BJ (cell line): ENCODE measurements around the gene BMP8B. TPM values are rescaled to one million over a fixed set of nuclear protein-coding genes. Genes with fewer than 3 reads are reported as not detected.

Experiments
- CTCF ChIA-PET: fragments of 350-600 bp; formaldehyde crosslinking; extraction: SDS; loops from one replicate; lab custom pipeline; 2021; ENCODE audit warnings: antibody characterized with exemption, inconsistent platforms; lab: Yijun Ruan, JAX
- POLR2A ChIA-PET: fragments of 300-600 bp; sonication (Branson Sonifier 250); formaldehyde crosslinking; extraction: SDS; loops from one replicate; lab custom pipeline; 2021; ENCODE audit warnings: antibody characterized with exemption; lab: Charles Lee
- DNase-seq: peaks from one replicate; pipeline ENCODE4 v3.0.0-alpha.2; 2011; ENCODE audit warnings: low read depth
- H3K27me3 ChIP-seq: 2 replicates; pipeline ENCODE4 v1.6.0; 2011; ENCODE audit warnings: low read length; ENCODE audit not compliant: control insufficient read depth, insufficient read depth
- H3K36me3 ChIP-seq: 2 replicates; pipeline ENCODE4 v1.5.1; 2011; ENCODE audit warnings: low read length; ENCODE audit not compliant: control insufficient read depth, insufficient read depth
- H3K4me3 ChIP-seq: 2 replicates; pipeline ENCODE4 v1.5.1; 2011; ENCODE audit warnings: low read depth, mild to moderate bottlenecking, control low read depth, low read length
- CTCF ChIP-seq: IDR thresholded peaks from 2 replicates; pipeline ENCODE4 v1.5.1; 2011; ENCODE audit warnings: low read depth, mild to moderate bottlenecking, control low read depth, inconsistent platforms, low read length, moderate library complexity; ENCODE audit not compliant: insufficient read depth
- polyA plus RNA-seq: library from polyadenylated mRNA; depleted of rRNA; stranded (reverse); fragments of >200 nt; gene quantifications from 2 replicates; pipeline ENCODE4 v1.2.3, GENCODE V29; 2011

BMP8B gene
- polyA plus RNA-seq, 1 experiment, result 0.01 TPM

DNA sequence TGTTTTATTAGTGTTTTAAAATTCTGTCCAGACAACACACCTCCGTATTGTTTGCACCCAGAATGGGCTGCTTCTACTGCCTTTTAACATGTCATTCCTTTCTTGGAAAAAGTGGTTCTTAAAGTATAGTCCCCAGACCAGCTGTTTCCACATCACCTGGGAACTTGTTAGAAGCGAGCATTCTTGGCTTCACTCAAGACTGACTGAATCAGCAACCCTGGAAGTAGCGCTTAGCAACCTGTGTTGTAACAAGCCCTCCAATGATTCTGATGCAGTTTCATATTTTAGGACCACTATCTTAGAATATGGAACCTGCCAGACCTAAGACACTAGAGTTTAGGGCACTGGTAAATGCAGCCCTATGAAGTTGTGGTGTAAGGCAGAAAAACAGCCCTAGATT lies 55.9 kb downstream of the BMP8B start:
- POLR2A ChIA-PET, result no interaction called here
- DNase-seq, result no peak

DNA sequence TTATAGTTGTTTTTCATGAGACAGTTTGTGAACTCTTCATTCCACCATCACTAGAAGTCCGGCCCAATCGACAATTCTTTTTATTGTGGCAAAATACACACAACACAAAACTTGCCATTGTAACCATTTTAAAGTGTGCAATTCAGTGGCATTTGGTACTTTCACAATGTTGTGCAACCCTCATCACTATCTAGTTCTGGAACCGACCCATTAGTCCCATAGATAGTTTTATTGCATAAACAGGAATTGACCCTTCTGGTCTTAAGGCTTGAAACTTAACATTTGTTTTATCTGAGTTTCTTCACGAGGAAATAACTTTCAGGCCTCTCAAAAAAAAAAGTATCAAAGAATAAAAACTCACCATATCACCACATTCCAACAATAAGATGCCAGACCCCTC lies 58.8 kb downstream of the BMP8B start:
- Histone ChIP-seq H3K36me3 (no peaks in the 10 kb centered on the region), H3K27me3 (peaks cover 22% of the 10 kb centered on the region), H3K4me3 (no peak overlapping the region)
- POLR2A ChIA-PET, result no interaction called here
- CTCF ChIA-PET, result interaction anchor here (0.7 kb wide), 1 partner anchor 18 kb away, joined by 3 read pairs; no protein-coding TSS in a partner anchor
- DNase-seq, result no peak
- TF ChIP-seq CTCF, result no peak

More for the DNA sequence above, 55.9 kb downstream of the BMP8B start:
- H3K36me3 ChIP-seq, result no peaks in the 10 kb centered on the region
- peaks cover 20% of the 10 kb centered on the region for H3K27me3 ChIP-seq
- no peak for TF ChIP-seq CTCF
- H3K4me3 ChIP-seq, result no peak overlapping the region
- CTCF ChIA-PET, result no interaction called here

DNA sequence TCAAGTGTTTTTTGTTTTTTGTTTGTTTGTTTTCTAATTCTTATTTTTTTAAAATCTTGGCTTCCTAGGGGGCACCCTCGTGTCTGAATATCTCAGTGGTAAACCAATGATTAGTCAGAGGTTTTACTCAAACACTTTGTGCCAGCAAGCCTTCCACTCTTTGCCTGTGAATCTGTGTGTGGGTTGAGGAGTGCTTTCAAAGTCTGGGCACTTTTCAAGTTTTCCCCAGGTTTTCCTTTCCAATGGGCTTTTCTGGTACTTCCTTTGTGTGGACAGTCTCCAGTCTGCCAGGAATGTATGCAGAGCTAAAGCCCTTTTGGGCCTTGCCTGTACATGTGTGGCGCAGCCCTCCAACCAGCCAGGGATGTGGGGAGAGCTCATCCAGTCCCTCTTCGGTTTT lies 59.6 kb downstream of the BMP8B start:
- no peak for TF ChIP-seq CTCF
- H3K27me3 ChIP-seq, result peaks cover 22% of the 10 kb centered on the region
- no peaks in the 10 kb centered on the region for H3K36me3 ChIP-seq
- ChIA-PET CTCF (interaction anchor here (0.7 kb wide), 1 partner anchor 17 kb away, joined by 3 read pairs; no protein-coding TSS in a partner anchor), POLR2A (no interaction called here)
- no peak for DNase-seq
- H3K4me3 ChIP-seq, result no peak overlapping the region

DNA sequence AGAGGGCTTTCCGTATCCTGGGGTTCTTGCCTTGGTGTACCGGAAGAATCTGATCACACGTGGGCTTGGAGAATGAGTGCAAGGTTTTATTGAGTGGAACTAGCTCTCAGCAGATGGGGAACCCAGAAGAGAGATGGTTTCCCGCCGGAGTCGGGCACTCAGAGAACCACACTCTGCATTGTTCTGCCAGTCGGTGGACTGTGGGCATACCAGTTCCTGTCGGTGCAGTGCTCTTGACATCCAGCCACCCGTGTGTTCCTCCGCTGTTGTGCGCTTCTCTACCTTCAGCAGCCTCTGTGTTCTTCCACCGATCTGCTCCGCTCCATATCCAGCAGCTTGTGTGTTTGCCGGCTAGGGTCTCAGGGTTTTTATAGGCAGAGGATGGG lies 60.7 kb downstream of the BMP8B start:
- ChIA-PET CTCF (interaction anchor here (1.3 kb wide), 1 partner anchor 11 kb away, joined by 3 read pairs; no protein-coding TSS in a partner anchor), POLR2A (no interaction called here)
- TF ChIP-seq CTCF, result no peak
- H3K27me3 ChIP-seq, result peaks cover 21% of the 10 kb centered on the region
- DNase-seq, result no peak
- no peak overlapping the region for H3K4me3 ChIP-seq
- H3K36me3 ChIP-seq, result no peaks in the 10 kb centered on the region

GRCh38 chr1:39727221-39727931 lies 61.3 kb downstream of the BMP8B start:
- CTCF ChIA-PET, result interaction anchor here (0.7 to 1.3 kb wide), 2 partner anchors 11 to 894 kb away, joined by 3 read pairs; no protein-coding TSS in a partner anchor
- Histone ChIP-seq H3K27me3 (peaks cover 21% of the 10 kb centered on the region), H3K36me3 (no peaks in the 10 kb centered on the region), H3K4me3 (no peak overlapping the region)
- POLR2A ChIA-PET, result no interaction called here
- DNase-seq, result no peak
- no peak for TF ChIP-seq CTCF
